ENCODE results near the gene SFRP5. TPM values are rescaled to one million over a fixed set of nuclear protein-coding genes. Genes with fewer than 3 reads are reported as not detected.

The SFRP5 gene
- total RNA-seq, 2 experiments from 2014 or later, result not detected

- Mint-ChIP-seq H3K4me3 (no peak overlapping the region), H3K27ac (no peak overlapping the region), H3K27me3 (peaks cover 32% of the 10 kb centered on the region), H3K9me3 (no peaks in the 10 kb centered on the region), H3K4me1 (ENCODE audit: low read depth) (peaks cover 12% of the 10 kb centered on the region), H3K36me3 (no peaks in the 10 kb centered on the region)
- DNase-seq, result no peak
- intact Hi-C loops (cut with micrococcal nuclease), result no loop called here
- CTCF ChIA-PET, result interaction anchor here (0.6 to 1.5 kb wide), 3 partner anchors 22 to 99 kb away, joined by 3 read pairs; no protein-coding TSS in a partner anchor
- POLR2A ChIA-PET, result no interaction called here
These were observed 1.5 kb downstream of the SFRP5 start for GRCh38 chr10:97770255-97770654.

GRCh38 chr10:97768322-97769315, 3.2 kb downstream of the SFRP5 start:
- Mint-ChIP-seq H3K4me3 (no peak overlapping the region), H3K36me3 (no peaks in the 10 kb centered on the region), H3K9me3 (no peaks in the 10 kb centered on the region), H3K27me3 (peaks cover 32% of the 10 kb centered on the region), H3K4me1 (ENCODE audit: low read depth) (peaks cover 12% of the 10 kb centered on the region), H3K27ac (no peak overlapping the region)
- intact Hi-C loops (cut with micrococcal nuclease), result no loop called here
- DNase-seq, result no peak
- ChIA-PET CTCF (interaction anchor here (0.7 to 1.5 kb wide), 2 partner anchors 22 to 24 kb away, joined by 3 read pairs; no protein-coding TSS in a partner anchor), POLR2A (no interaction called here)

GRCh38 chr10:97766996-97767924, 4.5 kb downstream of the SFRP5 start:
- Mint-ChIP-seq H3K9me3 (no peaks in the 10 kb centered on the region), H3K27ac (no peak overlapping the region), H3K27me3 (peaks cover 27% of the 10 kb centered on the region), H3K4me3 (no peak overlapping the region), H3K36me3 (no peaks in the 10 kb centered on the region), H3K4me1 (ENCODE audit: low read depth) (peaks cover 12% of the 10 kb centered on the region)
- ChIA-PET POLR2A (no interaction called here), CTCF (interaction anchor here (1.0 to 1.8 kb wide), 2 partner anchors 25 to 102 kb away, joined by 3 to 7 read pairs; no protein-coding TSS in a partner anchor)
- DNase-seq, result no peak
- intact Hi-C loops (cut with micrococcal nuclease), result no loop called here

- ChIA-PET POLR2A (no interaction called here), CTCF (interaction anchor here (1.0 to 1.8 kb wide), 2 partner anchors 26 to 103 kb away, joined by 3 to 7 read pairs; no protein-coding TSS in a partner anchor)
These were observed 5.5 kb downstream of the SFRP5 start for GRCh38 chr10:97766106-97766810.

GRCh38 chr10:97765201-97765600, 6.6 kb downstream of the SFRP5 start:
- Mint-ChIP-seq H3K27ac (no peak overlapping the region), H3K36me3 (peaks cover 8% of the 10 kb centered on the region), H3K9me3 (no peaks in the 10 kb centered on the region), H3K4me1 (ENCODE audit: low read depth) (no peaks in the 10 kb centered on the region), H3K4me3 (no peak overlapping the region), H3K27me3 (peaks cover 11% of the 10 kb centered on the region)
- intact Hi-C loops (cut with micrococcal nuclease), result no loop called here
- CTCF ChIA-PET, result no interaction called here
- no peak for DNase-seq
- POLR2A ChIA-PET, result interaction anchor here (0.6 kb wide), 1 partner anchor 1220 kb away, joined by 4 read pairs; no protein-coding TSS in a partner anchor

More at GRCh38 chr10:97766106-97766810, 5.5 kb downstream of the SFRP5 start:
- H3K4me1 Mint-ChIP-seq (ENCODE audit: low read depth), result peaks cover 7% of the 10 kb centered on the region
- DNase-seq, result no peak
- peaks cover 22% of the 10 kb centered on the region for H3K27me3 Mint-ChIP-seq
- H3K9me3 Mint-ChIP-seq, result no peaks in the 10 kb centered on the region
- H3K4me3 Mint-ChIP-seq, result no peak overlapping the region
- intact Hi-C loops (cut with micrococcal nuclease), result no loop called here
- H3K27ac Mint-ChIP-seq, result no peak overlapping the region
- peaks cover 5% of the 10 kb centered on the region for H3K36me3 Mint-ChIP-seq

GRCh38 chr10:97764519-97764931, 7.3 kb downstream of the SFRP5 start:
- POLR2A ChIA-PET, result no interaction called here
- CTCF ChIA-PET, result interaction anchor here (0.8 kb wide), 1 partner anchor 732 kb away, joined by 3 read pairs; no protein-coding TSS in a partner anchor
- H3K27ac Mint-ChIP-seq, result no peak overlapping the region
- intact Hi-C loops (cut with micrococcal nuclease), result no loop called here
- no peaks in the 10 kb centered on the region for H3K4me1 Mint-ChIP-seq (ENCODE audit: low read depth)
- H3K4me3 Mint-ChIP-seq, result no peak overlapping the region
- H3K36me3 Mint-ChIP-seq, result peaks cover 12% of the 10 kb centered on the region
- no peaks in the 10 kb centered on the region for H3K9me3 Mint-ChIP-seq
- no peak for DNase-seq
- H3K27me3 Mint-ChIP-seq, result peaks cover 6% of the 10 kb centered on the region

GRCh38 chr10:97763947-97764346, 7.9 kb downstream of the SFRP5 start:
- Mint-ChIP-seq H3K9me3 (no peaks in the 10 kb centered on the region), H3K27ac (no peak overlapping the region), H3K4me1 (ENCODE audit: low read depth) (no peaks in the 10 kb centered on the region), H3K36me3 (peaks cover 12% of the 10 kb centered on the region), H3K4me3 (no peak overlapping the region), H3K27me3 (peaks cover 4% of the 10 kb centered on the region)
- ChIA-PET CTCF (interaction anchor here (0.8 kb wide), 1 partner anchor 731 kb away, joined by 3 read pairs; no protein-coding TSS in a partner anchor), POLR2A (no interaction called here)
- intact Hi-C loops (cut with micrococcal nuclease), result no loop called here
- DNase-seq, result no peak

GRCh38 chr10:97763411-97763810, 8.4 kb downstream of the SFRP5 start:
- Mint-ChIP-seq H3K4me1 (ENCODE audit: low read depth) (no peaks in the 10 kb centered on the region), H3K9me3 (no peaks in the 10 kb centered on the region), H3K4me3 (no peak overlapping the region), H3K27ac (no peak overlapping the region), H3K27me3 (peaks cover 4% of the 10 kb centered on the region), H3K36me3 (peaks cover 12% of the 10 kb centered on the region)
- intact Hi-C loops (cut with micrococcal nuclease), result no loop called here
- DNase-seq, result no peak
- ChIA-PET POLR2A (no interaction called here), CTCF (interaction anchor here (0.9 to 1.4 kb wide), 3 partner anchors 27 to 106 kb away, joined by 3 to 4 read pairs (median 3); no protein-coding TSS in a partner anchor)

GRCh38 chr10:97762816-97763215, 9.0 kb downstream of the SFRP5 start:
- H3K27ac Mint-ChIP-seq, result no peak overlapping the region
- peaks cover 12% of the 10 kb centered on the region for H3K36me3 Mint-ChIP-seq
- DNase-seq, result no peak
- peaks cover 2% of the 10 kb centered on the region for H3K27me3 Mint-ChIP-seq
- no peak overlapping the region for H3K4me3 Mint-ChIP-seq
- ChIA-PET POLR2A (no interaction called here), CTCF (interaction anchor here (0.9 to 1.4 kb wide), 4 partner anchors 27 to 278 kb away, joined by 3 to 4 read pairs (median 3); no protein-coding TSS in a partner anchor)
- H3K9me3 Mint-ChIP-seq, result no peaks in the 10 kb centered on the region
- intact Hi-C loops (cut with micrococcal nuclease), result no loop called here
- H3K4me1 Mint-ChIP-seq (ENCODE audit: low read depth), result no peaks in the 10 kb centered on the region

GRCh38 chr10:97762056-97762455, 9.7 kb downstream of the SFRP5 start:
- Mint-ChIP-seq H3K4me3 (no peak overlapping the region), H3K27ac (no peak overlapping the region), H3K36me3 (peaks cover 14% of the 10 kb centered on the region), H3K4me1 (ENCODE audit: low read depth) (no peaks in the 10 kb centered on the region), H3K9me3 (no peaks in the 10 kb centered on the region), H3K27me3 (no peaks in the 10 kb centered on the region)
- no peak for DNase-seq
- intact Hi-C loops (cut with micrococcal nuclease), result no loop called here
- POLR2A ChIA-PET, result no interaction called here
- CTCF ChIA-PET, result interaction anchor here (1.1 to 1.4 kb wide), 3 partner anchors 28 to 279 kb away, joined by 3 to 4 read pairs (median 3); no protein-coding TSS in a partner anchor

- ChIA-PET CTCF (interaction anchor here (1.3 kb wide), 1 partner anchor 11 kb away, joined by 3 read pairs; no protein-coding TSS in a partner anchor), POLR2A (no interaction called here)
- no peaks in the 10 kb centered on the region for H3K4me1 Mint-ChIP-seq (ENCODE audit: low read depth)
- H3K4me3 Mint-ChIP-seq, result no peak overlapping the region
- H3K9me3 Mint-ChIP-seq, result no peaks in the 10 kb centered on the region
- DNase-seq, result no peak
- intact Hi-C loops (cut with micrococcal nuclease), result no loop called here
- peaks cover 19% of the 10 kb centered on the region for H3K36me3 Mint-ChIP-seq
- no peaks in the 10 kb centered on the region for H3K27me3 Mint-ChIP-seq
- H3K27ac Mint-ChIP-seq, result no peak overlapping the region
These were observed 10.4 kb downstream of the SFRP5 start for GRCh38 chr10:97761331-97761865.
